ENCODE measurements around the gene EVA1B. TPM values are rescaled to one million over a fixed set of nuclear protein-coding genes. Genes with fewer than 3 reads are reported as not detected.

EVA1B gene
- total and polyA plus RNA-seq, 2 of the 13 experiments (the other 11 are each of a cell fraction or from before 2014, with no cell fraction given), result 3.9 to 6.6 TPM

- peak; percentile 66; the same call in 1 of the 2 replicates for TF ChIP-seq SNAPC2 (CRISPR knock-in tag; IDR thresholded peaks at IDR 0.05)
- TF ChIP-seq SPEN (CRISPR knock-in tag; IDR thresholded peaks at IDR 0.05; ENCODE audit: low read depth), result peak; percentile 59; the same call in 1 of the 2 replicates
- 0 out of 2 replicates have a peak, but pooled peaks have one; percentile 30 for TF ChIP-seq ISL2 (CRISPR knock-in tag; IDR thresholded peaks at IDR 0.05)
- peak; percentile 58; the same call in 1 of the 2 replicates for TF ChIP-seq ARID2 (CRISPR knock-in tag; IDR thresholded peaks at IDR 0.05; ENCODE audit: borderline replicate concordance)
- no peak for TF ChIP-seq ZNF644 (CRISPR knock-in tag; IDR thresholded peaks at IDR 0.05; ENCODE audit: low read depth)
- TF ChIP-seq, protein P1, sequence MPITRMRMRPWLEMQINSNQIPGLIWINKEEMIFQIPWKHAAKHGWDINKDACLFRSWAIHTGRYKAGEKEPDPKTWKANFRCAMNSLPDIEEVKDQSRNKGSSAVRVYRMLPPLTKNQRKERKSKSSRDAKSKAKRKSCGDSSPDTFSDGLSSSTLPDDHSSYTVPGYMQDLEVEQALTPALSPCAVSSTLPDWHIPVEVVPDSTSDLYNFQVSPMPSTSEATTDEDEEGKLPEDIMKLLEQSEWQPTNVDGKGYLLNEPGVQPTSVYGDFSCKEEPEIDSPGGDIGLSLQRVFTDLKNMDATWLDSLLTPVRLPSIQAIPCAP (CRISPR knock-in tag; IDR thresholded peaks at IDR 0.05; ENCODE audit: low read depth), result no peak
- no peak for TF ChIP-seq PREB (CRISPR knock-in tag; IDR thresholded peaks at IDR 0.05)
- no peak for TF ChIP-seq NFE2L1 (CRISPR knock-in tag; IDR thresholded peaks at IDR 0.05; ENCODE audit: borderline replicate concordance)
- TF ChIP-seq MZF1 (CRISPR knock-in tag; IDR thresholded peaks at IDR 0.05; ENCODE audit: borderline replicate concordance), result no peak
- TF ChIP-seq ZNF883 (CRISPR knock-in tag; IDR thresholded peaks at IDR 0.05; ENCODE audit: not compliant biosample characterization), result no peak
- no peak for TF ChIP-seq GFI1 (CRISPR knock-in tag; IDR thresholded peaks at IDR 0.05; ENCODE audit: borderline replicate concordance)
- TF ChIP-seq ZNF263 (CRISPR knock-in tag; IDR thresholded peaks at IDR 0.05), result peak; percentile 96
- no peak for TF ChIP-seq ZNF713 (CRISPR knock-in tag; IDR thresholded peaks at IDR 0.05)
- TF ChIP-seq XBP1 (CRISPR knock-in tag; IDR thresholded peaks at IDR 0.05), result no peak
- TF ChIP-seq ZFY (CRISPR knock-in tag; IDR thresholded peaks at IDR 0.05), result peak; percentile 75
- peak; percentile 60 for TF ChIP-seq ZNF605 (CRISPR knock-in tag; IDR thresholded peaks at IDR 0.05)
- TF ChIP-seq NFKB2 (CRISPR knock-in tag; IDR thresholded peaks at IDR 0.05; ENCODE audit: borderline replicate concordance), result peak; percentile 81; the same call in 1 of the 2 replicates
- TF ChIP-seq ZNF619 (CRISPR knock-in tag; IDR thresholded peaks at IDR 0.05), result 0 out of 2 replicates have a peak, but pooled peaks have one; percentile 34
- TF ChIP-seq, protein P2, sequence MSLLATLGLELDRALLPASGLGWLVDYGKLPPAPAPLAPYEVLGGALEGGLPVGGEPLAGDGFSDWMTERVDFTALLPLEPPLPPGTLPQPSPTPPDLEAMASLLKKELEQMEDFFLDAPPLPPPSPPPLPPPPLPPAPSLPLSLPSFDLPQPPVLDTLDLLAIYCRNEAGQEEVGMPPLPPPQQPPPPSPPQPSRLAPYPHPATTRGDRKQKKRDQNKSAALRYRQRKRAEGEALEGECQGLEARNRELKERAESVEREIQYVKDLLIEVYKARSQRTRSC (CRISPR knock-in tag; IDR thresholded peaks at IDR 0.05; ENCODE audit: low read depth), result 0 out of 2 replicates have a peak, but pooled peaks have one; percentile 69
- no peak; the same call in 1 of the 2 replicates for TF ChIP-seq KLF11 (CRISPR knock-in tag; IDR thresholded peaks at IDR 0.05)
- TF ChIP-seq ZNF207 (IDR thresholded peaks at IDR 0.05; ENCODE audit: borderline replicate concordance), result no peak
- TF ChIP-seq SRSF1 (optimal IDR thresholded peaks at IDR 0.05; ENCODE audit: low read depth, low read length), result no peak
- TF ChIP-seq, protein P3, sequence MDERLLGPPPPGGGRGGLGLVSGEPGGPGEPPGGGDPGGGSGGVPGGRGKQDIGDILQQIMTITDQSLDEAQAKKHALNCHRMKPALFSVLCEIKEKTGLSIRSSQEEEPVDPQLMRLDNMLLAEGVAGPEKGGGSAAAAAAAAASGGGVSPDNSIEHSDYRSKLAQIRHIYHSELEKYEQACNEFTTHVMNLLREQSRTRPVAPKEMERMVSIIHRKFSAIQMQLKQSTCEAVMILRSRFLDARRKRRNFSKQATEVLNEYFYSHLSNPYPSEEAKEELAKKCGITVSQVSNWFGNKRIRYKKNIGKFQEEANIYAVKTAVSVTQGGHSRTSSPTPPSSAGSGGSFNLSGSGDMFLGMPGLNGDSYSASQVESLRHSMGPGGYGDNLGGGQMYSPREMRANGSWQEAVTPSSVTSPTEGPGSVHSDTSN (CRISPR knock-in tag; IDR thresholded peaks at IDR 0.05), result no peak
- no peak for TF ChIP-seq ZNF510 (CRISPR knock-in tag; IDR thresholded peaks at IDR 0.05; ENCODE audit: low read depth)
Observed at GRCh38 chr1:36323636-36324352, at the start of gene EVA1B (continued).
